GM19043 (cell line): ENCODE measurements around the gene CCNI.
A peak's percentile ranks its signal among the peaks of the same experiment; 100 is the strongest.
"Not testable (repeated sequence)": the region's sequence is repeated elsewhere in the genome, so short reads cannot be mapped to it uniquely, and the experiment has no call there.

Source experiments
- ATAC-seq: cut with Tn5 transposase; IDR thresholded peaks from one replicate; pipeline ENCODE4 v1.9.1; 2021; ENCODE audit warnings: low read depth; ENCODE audit not compliant: unreplicated experiment

Gene CCNI

DNA sequence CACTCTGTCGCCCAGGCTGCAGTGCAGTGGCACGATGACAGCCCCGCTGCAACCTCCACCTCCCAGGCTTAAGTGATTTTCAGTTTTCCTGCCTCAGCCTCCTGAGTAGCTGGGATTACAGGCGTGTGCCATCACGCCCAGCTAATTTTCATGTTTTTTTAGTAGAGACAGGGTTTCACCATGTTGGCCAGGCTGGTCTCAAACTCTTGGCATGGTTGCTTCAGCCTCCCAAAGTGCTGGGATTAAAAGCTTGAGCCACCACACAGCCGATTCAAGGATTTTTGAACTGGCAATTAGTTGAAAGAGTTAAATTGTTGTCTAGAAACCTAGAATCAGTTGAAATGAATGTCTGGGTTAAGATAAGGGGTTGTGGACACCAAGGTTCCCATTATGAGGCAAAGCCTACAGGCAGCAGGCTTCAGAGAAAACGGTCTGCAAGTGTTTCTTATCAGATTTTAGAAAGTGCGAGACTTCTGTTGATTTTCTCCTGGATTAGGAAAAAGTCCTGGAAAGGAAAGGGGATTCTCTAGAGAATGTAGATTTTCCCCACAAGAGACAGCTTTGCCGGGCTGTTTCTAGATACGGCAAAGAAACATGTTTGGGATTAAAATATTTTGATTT lies 8.3 kb upstream of the CCNI start:
- no peak for ATAC-seq

DNA sequence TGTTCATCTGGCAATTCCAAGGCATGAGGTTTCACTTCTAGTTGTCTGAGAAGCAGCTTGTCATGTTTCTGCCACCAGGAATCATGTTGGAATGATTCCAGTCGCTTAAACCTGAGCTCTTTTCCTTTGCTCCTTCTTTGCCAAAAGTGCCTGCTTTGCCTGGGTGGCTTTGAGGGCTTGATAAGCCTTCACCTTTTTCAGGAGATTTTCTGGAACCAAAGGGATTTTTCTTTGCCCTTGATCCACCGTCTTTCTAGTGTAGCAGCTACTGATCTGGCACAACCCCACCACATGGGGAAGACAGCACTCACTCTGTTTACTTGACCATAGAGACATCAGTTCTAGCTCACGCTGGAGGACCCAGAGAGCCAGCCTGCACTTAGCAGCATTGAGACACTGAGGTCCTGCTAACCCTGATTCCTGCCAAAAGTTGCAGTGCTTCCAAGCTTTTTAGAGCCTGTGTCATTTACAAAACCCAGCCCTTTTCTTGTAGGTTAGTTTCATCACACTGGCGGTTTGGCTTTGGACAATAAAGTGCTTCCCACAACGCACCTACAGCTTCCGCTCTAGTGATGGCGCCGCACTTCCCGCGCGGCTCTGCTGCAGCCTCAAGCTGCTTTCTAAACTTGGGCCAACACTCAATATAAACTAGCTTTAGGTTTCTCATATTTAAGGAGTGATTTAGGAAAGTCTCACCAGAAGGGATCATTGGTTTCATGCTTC lies 7.3 kb upstream of the CCNI start:
- no peak for ATAC-seq

DNA sequence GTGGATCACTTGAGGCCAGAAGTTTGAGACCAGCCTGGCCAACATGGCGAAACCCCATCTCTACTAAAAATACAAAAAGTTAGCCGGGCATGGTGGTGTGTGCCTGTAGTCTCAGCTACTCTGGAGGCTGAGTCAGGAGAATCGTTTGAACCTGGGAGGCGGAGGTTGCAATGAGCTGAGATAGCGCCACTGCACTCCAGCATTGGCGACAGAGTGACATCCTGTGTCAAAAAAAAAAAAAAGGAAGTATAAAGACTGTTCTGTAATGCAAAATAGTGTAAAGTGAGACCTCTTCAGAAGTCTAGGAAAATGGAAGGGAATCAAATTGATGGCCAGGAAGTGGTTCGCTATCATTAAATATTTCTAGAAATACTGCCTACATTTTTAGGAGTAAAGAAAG lies 5.0 kb upstream of the CCNI start:
- not testable (repeated sequence) for ATAC-seq

DNA sequence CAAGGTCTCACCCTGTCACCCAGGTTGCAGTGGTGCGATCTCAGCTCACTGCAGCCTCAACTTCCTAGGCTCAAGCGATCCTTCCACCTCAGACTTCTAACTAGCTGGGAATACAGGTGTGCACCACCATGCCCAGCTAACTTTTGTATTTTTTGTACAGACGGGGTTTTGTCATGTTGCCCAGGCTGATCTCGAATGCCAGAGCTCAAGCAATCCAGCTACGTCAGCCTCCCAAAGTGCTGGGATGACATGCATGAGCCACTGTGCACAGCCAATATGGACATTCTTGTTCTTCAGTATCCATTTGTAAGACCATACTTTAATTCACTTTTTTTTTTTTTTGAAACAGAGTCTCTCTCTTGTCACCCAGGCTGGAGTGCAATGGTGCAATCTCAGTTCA lies 3.5 kb upstream of the CCNI start:
- ATAC-seq: no peak

DNA sequence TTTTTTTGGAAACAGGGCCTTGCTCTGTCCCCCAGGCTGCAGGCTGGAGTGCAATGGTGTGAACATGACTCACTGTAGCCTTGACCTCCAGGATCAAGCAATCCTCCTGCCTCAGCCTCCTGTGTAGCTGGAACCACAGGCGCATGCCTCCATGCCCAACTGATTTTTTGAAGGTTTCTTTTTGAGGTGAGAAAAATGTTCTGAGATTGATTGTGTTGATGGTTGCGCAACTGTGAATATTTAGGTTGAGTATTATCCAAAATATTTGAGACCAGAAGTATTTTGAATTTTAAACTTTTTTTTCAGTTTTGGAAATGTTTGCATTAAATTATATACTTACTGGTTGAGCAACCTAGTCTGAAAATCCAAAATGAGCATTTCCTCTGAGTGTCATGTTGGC lies 2.6 kb upstream of the CCNI start:
- ATAC-seq: no peak

DNA sequence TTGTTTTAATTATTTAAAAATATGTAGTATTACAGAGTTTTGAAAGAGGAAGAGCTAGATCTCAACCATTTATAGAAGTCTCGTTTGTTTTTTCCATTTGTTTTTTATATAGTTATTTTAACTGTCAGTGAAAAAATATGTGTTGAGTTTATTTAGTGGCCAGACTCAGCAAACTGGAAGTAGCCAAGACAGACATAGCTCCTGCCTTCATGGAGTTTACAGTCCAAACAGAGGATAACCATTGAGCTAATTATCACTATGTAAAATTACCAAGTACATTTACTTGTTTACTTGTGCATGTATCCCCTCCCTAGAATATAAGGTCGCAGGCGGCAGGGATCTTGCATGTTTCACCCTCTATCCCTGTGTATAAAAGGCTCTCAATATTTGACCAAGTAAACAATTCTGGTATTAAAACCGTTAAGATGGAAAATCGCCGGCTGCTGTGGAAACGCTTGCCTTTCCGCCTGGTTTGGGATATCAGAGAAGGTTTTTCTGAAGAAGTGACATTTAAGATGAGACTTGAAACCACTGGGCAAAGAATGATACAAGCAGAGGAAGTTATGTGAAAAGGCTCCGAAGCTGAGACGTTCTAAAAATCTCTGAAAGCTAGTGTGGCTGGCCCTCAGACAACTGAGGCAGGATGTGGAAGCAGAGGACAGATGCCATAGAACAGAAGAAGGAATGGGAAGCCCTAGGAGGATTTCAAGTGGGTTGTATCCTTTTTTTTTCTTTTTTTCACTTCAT lies 1.3 kb upstream of the CCNI start:
- ATAC-seq: no peak

DNA sequence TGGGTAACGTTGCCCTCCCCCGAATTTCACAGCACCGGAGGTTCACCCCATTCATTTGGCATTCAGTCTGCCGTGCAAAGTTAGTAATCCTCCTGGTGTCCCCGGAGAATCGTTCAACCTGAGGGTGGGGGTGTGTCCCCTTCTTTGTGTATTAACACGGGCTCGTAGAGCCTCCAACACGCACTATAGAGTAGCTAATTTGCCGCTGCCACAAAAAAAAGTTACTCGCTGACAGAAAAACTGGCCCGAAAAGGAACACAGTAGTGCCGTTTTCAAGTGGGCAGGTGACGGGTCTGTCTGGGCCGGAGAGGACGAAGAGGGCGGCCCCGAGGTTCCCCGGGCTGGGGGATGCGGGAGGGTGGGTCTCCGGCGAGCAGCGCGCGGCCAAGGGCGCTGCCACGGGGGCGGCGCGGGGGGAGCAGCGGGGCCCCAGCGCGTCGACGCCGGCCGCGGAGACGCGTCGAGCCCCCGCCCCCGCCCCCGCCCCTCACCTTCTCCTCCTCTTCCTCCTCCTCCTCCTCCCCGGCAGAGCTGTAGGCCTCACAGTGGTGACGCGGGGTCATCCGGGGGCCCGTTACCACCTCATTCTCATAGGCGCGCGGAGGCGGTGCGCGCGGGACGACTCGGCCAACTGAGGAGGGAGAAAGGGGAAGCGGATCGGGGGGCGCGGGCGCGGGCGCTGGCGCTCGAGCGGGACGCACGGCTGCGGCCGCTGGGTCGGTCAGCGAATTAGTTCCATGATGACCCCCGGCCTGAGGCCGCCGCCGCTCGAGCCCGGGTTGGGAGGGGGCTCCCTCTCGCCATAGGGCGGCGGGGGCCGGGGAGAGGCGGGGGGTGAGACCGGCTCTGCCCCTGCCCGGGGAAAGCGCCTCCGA lies 571 bp downstream of the CCNI start:
- peak; percentile 49 for ATAC-seq

DNA sequence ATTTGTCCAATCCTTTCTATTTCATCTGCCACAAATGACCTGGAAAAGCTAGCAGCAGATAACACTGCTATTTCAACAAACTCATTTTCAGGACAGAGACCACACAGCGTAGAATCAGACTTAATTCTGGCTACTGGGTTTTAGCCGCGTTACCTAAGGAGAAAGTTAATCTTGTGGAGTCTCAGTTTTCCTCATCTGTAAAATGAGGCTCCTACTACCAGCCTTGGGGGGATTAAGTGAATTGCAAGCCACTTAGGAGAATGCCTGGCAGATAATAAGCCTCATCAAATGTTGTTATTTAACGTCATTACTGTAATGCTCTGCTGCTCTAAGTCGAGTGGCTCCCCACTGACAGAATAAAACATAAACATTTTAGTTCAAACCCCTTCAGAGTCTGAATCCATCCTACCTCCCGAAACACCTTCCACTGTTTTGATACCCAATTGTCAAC lies 1.4 kb downstream of the CCNI start:
- no peak for ATAC-seq

DNA sequence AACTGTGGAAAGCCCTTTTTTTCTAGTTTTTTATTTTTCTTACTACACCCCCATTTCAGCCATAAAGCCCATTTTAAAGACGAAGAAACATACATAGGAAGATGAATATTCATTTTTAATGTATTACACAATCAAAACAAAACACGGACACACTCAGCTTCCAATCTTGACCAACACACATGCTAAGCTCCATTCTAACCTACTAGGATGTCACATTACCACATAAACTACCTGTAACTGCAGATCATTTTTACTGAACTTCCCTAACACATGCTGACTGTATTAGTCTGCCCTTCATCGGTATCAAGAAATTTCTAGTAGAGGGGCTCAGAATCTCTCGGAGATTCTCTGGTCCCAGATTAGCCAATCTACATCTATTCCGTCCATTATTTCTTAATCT lies 1.8 kb downstream of the CCNI start:
- no peak for ATAC-seq

DNA sequence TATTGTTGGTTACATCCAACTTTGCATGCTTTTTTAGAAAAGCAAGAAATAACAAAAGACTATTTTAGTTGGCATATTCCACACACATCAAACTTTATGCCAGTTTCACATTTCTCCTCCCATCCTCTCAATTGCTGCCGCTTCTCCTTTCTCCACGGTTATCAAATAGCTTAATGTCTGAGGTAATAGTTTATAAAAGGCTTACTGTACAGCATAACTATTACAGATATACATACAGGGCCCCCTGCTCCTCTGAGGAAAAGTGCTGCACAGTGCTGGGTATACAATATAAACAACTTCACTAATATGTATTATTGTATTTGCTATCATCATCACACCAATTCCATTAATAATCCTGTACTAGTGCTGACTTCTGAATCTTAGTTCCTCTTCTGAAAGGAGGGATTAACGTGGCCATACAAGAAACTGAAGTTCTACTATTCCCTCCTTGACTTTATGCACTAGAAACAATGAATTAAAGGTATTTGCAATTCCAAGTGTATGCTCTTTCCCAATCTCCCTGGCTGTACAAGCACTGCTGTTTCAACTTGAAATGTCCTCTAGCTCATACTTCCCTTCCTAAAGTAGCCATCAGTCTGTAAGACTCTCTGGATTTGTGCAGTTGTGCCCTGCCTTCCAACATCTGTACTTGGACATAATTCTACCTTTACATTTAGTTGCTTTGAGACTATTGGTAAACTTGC lies 2.5 kb downstream of the CCNI start:
- ATAC-seq: no peak

DNA sequence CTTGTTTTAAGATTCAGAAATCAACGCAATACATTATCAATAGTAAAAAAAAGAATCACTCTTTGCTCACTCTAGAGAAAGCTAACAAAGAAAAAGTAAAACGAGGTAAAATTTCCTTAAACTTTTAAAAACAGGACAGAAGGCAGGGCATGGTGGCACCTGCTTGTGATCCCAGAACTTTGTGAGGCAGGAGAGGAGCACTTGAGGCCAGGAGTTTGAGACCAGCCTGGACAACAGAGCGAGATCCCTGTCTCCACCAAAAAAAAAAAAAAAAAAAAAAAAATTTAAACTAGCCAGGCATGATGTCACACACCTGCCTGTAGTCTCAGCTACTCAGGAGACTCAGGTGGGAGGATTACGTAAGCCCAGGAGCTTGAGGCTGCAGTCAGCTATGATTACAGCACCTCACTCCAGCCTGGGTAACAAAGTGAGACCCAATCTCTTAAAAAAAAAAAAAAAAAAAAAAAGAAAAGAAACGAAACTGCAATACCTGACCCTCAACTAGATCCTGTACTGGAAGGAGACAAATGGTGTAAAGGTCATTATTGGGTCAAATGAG lies 3.5 kb downstream of the CCNI start:
- no peak for ATAC-seq

DNA sequence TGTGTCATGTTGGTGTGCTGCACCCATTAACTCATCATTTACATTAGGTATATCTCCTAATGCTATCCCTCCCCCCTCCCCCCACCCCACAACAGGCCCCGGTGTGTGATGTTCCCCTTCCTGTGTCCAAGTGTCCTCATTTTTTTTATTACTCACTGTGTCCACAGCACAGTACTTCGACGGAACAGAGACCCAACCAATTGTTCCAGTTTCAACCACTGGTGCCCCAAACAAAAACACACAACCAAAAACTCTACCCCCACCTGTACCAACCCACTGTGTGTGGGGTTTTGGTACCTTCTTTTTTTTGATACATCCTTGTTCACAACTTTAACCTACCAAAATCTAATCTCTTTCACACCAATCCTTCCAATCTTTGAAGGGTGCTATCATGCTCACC lies 6.3 kb downstream of the CCNI start:
- not testable (repeated sequence) for ATAC-seq

DNA sequence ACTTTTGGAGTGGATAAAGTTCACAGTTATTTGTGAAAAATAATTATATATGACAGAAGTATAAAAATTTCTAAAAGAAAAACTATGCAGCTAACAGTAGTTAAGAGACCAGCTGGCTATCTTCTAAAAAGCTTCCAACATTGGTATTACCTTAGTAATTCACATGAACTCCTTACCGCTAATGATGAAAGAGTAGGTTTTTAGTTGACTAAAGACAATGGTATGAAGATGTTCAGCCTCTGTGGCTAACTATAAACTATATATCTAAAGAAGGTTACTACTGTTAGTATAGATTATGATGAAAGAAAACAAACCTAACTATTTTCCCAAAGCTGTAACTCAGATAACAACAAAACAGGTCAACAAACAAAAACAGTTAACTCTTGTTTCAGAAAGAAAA lies 10.4 kb downstream of the CCNI start:
- ATAC-seq: no peak

DNA sequence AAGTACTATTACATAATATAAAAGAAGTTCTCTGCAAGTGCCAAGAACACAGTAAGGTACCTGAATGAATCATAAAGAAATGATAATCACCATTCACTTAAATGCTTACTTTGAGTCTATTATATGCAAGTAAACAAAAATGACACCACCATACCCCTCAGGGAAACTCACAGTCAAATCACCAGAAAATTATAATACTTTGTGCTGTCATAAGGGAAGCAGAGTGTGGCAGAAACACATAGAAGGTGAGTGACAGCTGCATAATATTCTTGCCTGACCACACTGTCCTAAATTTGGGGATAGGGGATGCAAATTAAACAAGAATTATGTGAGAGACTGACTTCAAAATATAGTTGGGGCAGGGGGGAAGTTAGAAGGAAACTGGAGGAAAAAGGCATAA lies 12.9 kb downstream of the CCNI start:
- ATAC-seq: no peak

DNA sequence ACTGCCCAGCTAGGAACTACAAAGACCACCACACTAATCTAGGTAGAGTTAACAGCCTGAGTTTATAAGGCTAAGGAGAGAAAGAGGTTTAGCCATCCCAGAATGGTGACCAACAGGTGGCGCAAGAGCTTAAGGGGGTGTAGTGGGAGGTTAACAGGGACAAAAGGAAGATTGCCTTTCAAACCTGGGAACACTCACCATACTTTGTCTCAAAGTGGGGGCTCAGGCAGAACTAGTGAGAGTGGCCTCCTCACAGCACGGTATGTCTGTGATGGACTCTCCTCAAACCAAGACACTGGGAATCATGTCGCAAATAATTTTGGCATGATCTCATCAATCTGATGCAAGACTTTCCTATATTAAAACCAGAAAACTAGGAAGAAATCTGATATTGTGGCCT lies 23.4 kb downstream of the CCNI start:
- ATAC-seq: no peak

DNA sequence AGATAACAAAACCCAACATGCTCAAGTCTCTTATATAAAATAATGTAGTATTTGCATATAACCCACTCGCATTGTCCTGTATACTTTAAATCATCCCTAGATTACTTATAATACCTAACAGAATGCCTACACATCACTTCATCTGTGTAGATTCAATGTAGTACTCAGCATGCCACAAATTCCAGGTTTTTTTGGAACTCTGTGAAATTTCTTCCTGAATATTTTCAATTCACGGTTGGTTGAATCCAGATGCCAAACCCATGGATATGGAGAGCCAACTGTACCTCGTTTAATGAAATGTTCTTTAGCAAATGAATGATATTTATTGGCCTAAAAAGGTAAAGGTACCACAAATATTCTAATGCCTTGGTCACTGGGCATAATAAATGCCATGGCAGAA lies 24.8 kb downstream of the CCNI start:
- ATAC-seq: no peak

DNA sequence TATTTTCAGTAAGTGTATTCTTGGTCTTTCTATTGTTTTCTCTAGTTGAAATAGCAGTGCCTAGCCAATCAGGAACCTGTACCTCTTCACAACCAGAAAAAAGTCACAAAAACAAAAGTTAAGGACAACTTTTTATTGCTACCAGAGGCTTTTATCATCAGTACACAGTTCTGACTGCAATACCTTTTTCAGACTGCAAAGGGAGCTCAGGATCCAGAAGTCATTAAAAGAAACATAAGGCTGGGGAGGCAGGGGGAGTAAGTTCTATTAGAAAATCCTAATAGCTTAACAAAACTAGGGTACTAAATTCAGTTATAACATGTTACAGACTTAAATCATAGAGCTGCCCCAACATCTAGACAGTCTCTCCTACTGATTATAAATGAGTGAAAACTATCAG lies 28.8 kb downstream of the CCNI start:
- no peak for ATAC-seq

DNA sequence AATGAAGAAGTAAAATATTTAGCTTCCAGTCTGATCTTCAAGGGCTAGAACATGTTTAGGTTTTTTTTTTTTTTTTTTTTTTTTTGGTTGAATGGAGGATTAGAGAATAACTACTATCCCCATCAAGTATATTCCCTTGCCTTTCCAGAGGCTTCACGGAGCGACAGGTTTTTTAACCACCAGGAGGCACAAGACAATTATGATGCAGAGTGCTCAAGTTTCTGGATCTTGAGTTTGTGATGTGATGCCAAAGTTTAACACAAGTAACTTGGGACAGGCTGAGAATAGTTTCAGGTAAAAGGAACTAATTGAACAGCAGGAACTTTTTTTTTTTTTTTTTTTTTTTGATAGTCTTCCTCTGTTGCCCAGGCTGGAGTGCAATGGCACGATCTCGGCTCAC lies 30.3 kb downstream of the CCNI start:
- ATAC-seq: no peak

DNA sequence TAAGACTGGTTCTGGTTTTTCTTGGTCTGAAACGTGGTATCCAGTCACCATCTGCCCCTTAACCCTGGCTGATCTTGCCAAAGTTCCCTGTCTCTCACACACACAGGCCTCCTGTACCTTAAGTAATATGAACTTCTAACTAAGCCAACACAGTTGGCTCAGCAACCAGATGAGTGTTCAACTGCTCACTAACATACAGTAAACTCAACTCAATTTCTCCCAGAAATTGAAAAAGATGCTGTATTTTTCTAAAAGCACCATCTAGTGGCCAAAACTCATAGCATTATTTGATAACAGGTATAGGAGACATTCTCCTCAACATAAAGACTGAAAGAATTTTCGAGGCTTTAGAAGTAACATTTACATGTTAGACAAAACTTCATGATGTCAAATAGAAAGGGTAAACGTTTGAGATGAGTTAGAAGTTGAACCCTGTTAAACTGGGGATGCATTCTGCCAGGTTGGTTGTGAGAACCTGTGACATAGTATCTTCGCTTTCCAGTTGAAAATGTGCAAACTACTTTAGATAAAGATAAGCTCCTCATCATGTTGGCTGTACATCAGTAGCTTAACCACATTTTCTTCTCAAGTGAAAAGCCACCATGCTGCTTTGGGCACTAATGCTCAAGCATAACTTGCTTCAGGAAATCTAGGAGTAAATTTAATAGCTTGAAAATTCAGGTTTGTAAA lies 31.2 kb downstream of the CCNI start:
- ATAC-seq: no peak
